ENCODE results near the gene PCDHA6. TPM values are rescaled to one million over a fixed set of nuclear protein-coding genes. Genes with fewer than 3 reads are reported as not detected.

PCDHA6 gene
- total and polyA plus RNA-seq, 10 of the 15 experiments (the other 5 are each of a cell fraction or from before 2014, with no cell fraction given) = 0.09 TPM; not detected in 9

DNA sequence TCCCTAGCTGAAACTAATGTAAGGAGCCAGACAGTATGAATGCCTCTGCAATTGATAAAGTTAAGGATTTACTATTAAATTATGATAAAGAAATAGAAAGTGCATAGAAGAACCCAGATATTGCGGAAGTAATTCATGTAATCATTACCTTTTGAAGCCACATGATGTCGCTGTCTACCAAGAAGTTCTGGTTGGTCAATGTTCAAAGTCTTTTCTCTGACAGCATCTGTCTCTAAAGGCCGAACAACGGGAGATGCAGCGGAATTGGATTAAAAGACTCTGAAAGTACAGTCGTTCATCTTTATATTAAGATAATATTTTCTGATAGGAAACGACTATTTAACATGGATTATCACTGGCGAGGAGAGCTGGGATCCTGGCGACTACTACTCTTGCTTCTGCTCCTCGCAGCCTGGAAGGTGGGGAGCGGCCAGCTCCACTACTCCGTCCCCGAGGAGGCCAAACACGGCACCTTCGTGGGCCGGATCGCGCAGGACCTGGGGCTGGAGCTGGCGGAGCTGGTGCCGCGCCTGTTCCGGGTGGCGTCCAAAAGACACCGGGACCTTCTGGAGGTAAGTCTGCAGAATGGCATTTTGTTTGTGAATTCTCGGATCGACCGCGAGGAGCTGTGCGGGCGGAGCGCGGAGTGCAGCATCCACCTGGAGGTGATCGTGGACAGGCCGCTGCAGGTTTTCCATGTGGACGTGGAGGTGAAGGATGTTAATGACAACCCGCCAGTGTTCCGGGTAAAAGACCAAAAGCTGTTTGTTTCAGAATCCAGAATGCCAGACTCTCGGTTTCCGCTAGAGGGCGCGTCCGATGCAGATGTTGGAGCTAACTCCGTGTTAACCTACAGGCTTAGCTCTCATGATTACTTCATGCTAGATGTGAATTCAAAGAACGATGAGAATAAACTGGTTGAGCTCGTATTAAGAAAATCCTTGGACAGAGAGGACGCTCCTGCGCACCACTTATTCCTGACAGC is 13.5 kb downstream of the PCDHA6 start, which contains the start of gene PCDHA8:
PCDHA8 (plus strand) TSS at position 210 of the 985 bp plus-strand sequence; CDS start at position 345, 135 bp downstream.
- H3K79me2 ChIP-seq (ENCODE audit: control insufficient read depth, insufficient read depth, low read length) = no peaks in the 10 kb centered on the region
- H3K9ac ChIP-seq (ENCODE audit: control insufficient read depth, insufficient read depth, low read length) = no peak within 1 kb of the TSS
- no TSS peak for BruUV-seq (replicated peaks)
- no peaks in the 10 kb centered on the region for H4K20me1 ChIP-seq (ENCODE audit: control insufficient read depth, insufficient read depth)
- DNase-seq (ENCODE audit: low read depth, low spot score) (no peak), ATAC-seq (no peak), FAIRE-seq (no peak)
- 59% methylated on average over 35 of the region's 47 CpGs for WGBS (ENCODE audit: insufficient coverage, insufficient replicate concordance, low lambda C conversion rate, missing lambda C conversion rate)
- in situ Hi-C loops (cut with MboI) = no loop called here
- intact Hi-C loops (cut with micrococcal nuclease; ENCODE audit: unreplicated experiment) = no loop called here
- TF ChIP-seq NFXL1 (IDR thresholded peaks at IDR 0.05; ENCODE audit: borderline replicate concordance) (no peak), LARP7 (IDR thresholded peaks at IDR 0.05) (no peak), ZSCAN29 (IDR thresholded peaks at IDR 0.05) (no peak)
- TF ChIP-seq, protein P1, sequence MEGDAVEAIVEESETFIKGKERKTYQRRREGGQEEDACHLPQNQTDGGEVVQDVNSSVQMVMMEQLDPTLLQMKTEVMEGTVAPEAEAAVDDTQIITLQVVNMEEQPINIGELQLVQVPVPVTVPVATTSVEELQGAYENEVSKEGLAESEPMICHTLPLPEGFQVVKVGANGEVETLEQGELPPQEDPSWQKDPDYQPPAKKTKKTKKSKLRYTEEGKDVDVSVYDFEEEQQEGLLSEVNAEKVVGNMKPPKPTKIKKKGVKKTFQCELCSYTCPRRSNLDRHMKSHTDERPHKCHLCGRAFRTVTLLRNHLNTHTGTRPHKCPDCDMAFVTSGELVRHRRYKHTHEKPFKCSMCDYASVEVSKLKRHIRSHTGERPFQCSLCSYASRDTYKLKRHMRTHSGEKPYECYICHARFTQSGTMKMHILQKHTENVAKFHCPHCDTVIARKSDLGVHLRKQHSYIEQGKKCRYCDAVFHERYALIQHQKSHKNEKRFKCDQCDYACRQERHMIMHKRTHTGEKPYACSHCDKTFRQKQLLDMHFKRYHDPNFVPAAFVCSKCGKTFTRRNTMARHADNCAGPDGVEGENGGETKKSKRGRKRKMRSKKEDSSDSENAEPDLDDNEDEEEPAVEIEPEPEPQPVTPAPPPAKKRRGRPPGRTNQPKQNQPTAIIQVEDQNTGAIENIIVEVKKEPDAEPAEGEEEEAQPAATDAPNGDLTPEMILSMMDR (IDR thresholded peaks at IDR 0.05 in 2 of 3, conservative IDR thresholded peaks at IDR 0.05 in 1 of 3; ENCODE audit: control insufficient read depth in 2 of 3, extremely low read depth in 1 of 3, insufficient read depth in 1 of 3, low read depth in 3 of 3, low read length in 3 of 3) = peak in 1 of 3 experiments; percentile 10; a peak in 1 of 6 replicates
- H3K4me2 ChIP-seq (ENCODE audit: control insufficient read depth, insufficient read depth) = no peak within 1 kb of the TSS
- H3K27ac ChIP-seq (ENCODE audit: control insufficient read depth, insufficient read depth) = no peak within 1 kb of the TSS
- no peak within 1 kb of the TSS for H2AFZ ChIP-seq (ENCODE audit: control insufficient read depth, low read depth, low read length)
- RAD21 ChIA-PET (ENCODE audit: unreplicated experiment) = no interaction called here
- no peaks in the 10 kb centered on the region for H3K4me1 ChIP-seq (ENCODE audit: control insufficient read depth, insufficient read depth, low read length)
- H3K4me3 ChIP-seq = no peak within 1 kb of the TSS
- CTCF ChIA-PET = interaction anchor here (0.7 to 1.4 kb wide), 2 partner anchors 20 to 48 kb away, joined by 3 read pairs; partner anchors contain the start of gene PCDHA5
- no peaks in the 10 kb centered on the region for H3K36me3 ChIP-seq (ENCODE audit: control insufficient read depth in 2 of 2, insufficient read depth in 2 of 2, low read length in 1 of 2)
- POLR2A ChIA-PET = no interaction called here
- SMC1A ChIA-PET (ENCODE audit: uncharacterized antibody, unreplicated experiment) = no interaction called here
- no peaks in the 10 kb centered on the region for H3K27me3 ChIP-seq (replicated peaks in 1 of 2; ENCODE audit: control insufficient read depth in 2 of 2, insufficient read depth in 2 of 2, low read length in 1 of 2)
- H3K9me3 ChIP-seq (replicated peaks; ENCODE audit: control insufficient read depth, insufficient read depth, low read length) = no peaks in the 10 kb centered on the region; the same call in 2 of the 3 replicates

Data from GM12878 (cell line).